22Rv1 (cell line): ENCODE measurements around the gene UGT1A9.
"Not testable (repeated sequence)": the region's sequence is repeated elsewhere in the genome, so short reads cannot be mapped to it uniquely, and the experiment has no call there.

Experiments used
- H3K27ac ChIP-seq: fragments of 450-650 bp; 2 replicates; pipeline ENCODE4 v1.5.1; 2017
- CTCF ChIP-seq: fragments of 450-650 bp; IDR thresholded peaks from 2 replicates; pipeline ENCODE4 v1.5.1; 2017; ENCODE audit warnings: mild to moderate bottlenecking
- ZFX ChIP-seq: fragments of 450-650 bp; IDR thresholded peaks from 2 replicates; pipeline ENCODE4 v1.6.1; 2017; ENCODE audit warnings: antibody characterized with exemption, borderline replicate concordance

UGT1A9 gene

GRCh38 chr2:233651430-233651829 lies 20.3 kb upstream of the UGT1A9 start:
- TF ChIP-seq CTCF = no peak
- TF ChIP-seq ZFX = no peak
- no peak overlapping the region for H3K27ac ChIP-seq

- H3K27ac ChIP-seq = no peak overlapping the region
- TF ChIP-seq CTCF = no peak
- TF ChIP-seq ZFX = no peak
Observed at GRCh38 chr2:233654501-233654900, 17.2 kb upstream of the UGT1A9 start.

- H3K27ac ChIP-seq = no peak overlapping the region
- TF ChIP-seq CTCF = no peak
- TF ChIP-seq ZFX = no peak
Observed at GRCh38 chr2:233655043-233655442, 16.7 kb upstream of the UGT1A9 start.

GRCh38 chr2:233655943-233656342 lies 15.8 kb upstream of the UGT1A9 start:
- not testable (repeated sequence) for H3K27ac ChIP-seq

GRCh38 chr2:233656443-233656842 lies 15.3 kb upstream of the UGT1A9 start:
- H3K27ac ChIP-seq = no peak overlapping the region
- no peak for TF ChIP-seq ZFX
- no peak for TF ChIP-seq CTCF

- TF ChIP-seq ZFX (no peak), CTCF (no peak)
- no peak overlapping the region for H3K27ac ChIP-seq
Observed at GRCh38 chr2:233658610-233659009, 13.1 kb upstream of the UGT1A9 start.

GRCh38 chr2:233663911-233664310 lies 7.8 kb upstream of the UGT1A9 start:
- no peak for TF ChIP-seq ZFX
- TF ChIP-seq CTCF = no peak

GRCh38 chr2:233668605-233669260 lies 3.0 kb upstream of the UGT1A9 start:
- no peak for TF ChIP-seq CTCF
- TF ChIP-seq ZFX = no peak
- no peak overlapping the region for H3K27ac ChIP-seq

More at GRCh38 chr2:233663911-233664310, 7.8 kb upstream of the UGT1A9 start:
- no peak overlapping the region for H3K27ac ChIP-seq
